Measurements from ENCODE around the gene TTLL11.

Gene TTLL11

GRCh38 chr9:122076117-122076516 is 17.0 kb downstream of the TTLL11 start:
- TF ChIP-seq, protein P1, sequence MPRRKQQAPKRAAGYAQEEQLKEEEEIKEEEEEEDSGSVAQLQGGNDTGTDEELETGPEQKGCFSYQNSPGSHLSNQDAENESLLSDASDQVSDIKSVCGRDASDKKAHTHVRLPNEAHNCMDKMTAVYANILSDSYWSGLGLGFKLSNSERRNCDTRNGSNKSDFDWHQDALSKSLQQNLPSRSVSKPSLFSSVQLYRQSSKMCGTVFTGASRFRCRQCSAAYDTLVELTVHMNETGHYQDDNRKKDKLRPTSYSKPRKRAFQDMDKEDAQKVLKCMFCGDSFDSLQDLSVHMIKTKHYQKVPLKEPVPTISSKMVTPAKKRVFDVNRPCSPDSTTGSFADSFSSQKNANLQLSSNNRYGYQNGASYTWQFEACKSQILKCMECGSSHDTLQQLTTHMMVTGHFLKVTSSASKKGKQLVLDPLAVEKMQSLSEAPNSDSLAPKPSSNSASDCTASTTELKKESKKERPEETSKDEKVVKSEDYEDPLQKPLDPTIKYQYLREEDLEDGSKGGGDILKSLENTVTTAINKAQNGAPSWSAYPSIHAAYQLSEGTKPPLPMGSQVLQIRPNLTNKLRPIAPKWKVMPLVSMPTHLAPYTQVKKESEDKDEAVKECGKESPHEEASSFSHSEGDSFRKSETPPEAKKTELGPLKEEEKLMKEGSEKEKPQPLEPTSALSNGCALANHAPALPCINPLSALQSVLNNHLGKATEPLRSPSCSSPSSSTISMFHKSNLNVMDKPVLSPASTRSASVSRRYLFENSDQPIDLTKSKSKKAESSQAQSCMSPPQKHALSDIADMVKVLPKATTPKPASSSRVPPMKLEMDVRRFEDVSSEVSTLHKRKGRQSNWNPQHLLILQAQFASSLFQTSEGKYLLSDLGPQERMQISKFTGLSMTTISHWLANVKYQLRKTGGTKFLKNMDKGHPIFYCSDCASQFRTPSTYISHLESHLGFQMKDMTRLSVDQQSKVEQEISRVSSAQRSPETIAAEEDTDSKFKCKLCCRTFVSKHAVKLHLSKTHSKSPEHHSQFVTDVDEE (CRISPR knock-in tag; IDR thresholded peaks at IDR 0.05): no peak
- no peak for TF ChIP-seq TOX (CRISPR knock-in tag; IDR thresholded peaks at IDR 0.05; ENCODE audit: borderline replicate concordance)
- TF ChIP-seq ZFP30 (CRISPR knock-in tag; IDR thresholded peaks at IDR 0.05): no peak
- TF ChIP-seq, protein P2, sequence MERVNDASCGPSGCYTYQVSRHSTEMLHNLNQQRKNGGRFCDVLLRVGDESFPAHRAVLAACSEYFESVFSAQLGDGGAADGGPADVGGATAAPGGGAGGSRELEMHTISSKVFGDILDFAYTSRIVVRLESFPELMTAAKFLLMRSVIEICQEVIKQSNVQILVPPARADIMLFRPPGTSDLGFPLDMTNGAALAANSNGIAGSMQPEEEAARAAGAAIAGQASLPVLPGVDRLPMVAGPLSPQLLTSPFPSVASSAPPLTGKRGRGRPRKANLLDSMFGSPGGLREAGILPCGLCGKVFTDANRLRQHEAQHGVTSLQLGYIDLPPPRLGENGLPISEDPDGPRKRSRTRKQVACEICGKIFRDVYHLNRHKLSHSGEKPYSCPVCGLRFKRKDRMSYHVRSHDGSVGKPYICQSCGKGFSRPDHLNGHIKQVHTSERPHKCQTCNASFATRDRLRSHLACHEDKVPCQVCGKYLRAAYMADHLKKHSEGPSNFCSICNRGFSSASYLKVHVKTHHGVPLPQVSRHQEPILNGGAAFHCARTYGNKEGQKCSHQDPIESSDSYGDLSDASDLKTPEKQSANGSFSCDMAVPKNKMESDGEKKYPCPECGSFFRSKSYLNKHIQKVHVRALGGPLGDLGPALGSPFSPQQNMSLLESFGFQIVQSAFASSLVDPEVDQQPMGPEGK (CRISPR knock-in tag; IDR thresholded peaks at IDR 0.05; ENCODE audit: borderline replicate concordance): no peak
- no peak for TF ChIP-seq RARB (CRISPR knock-in tag; IDR thresholded peaks at IDR 0.05)
- no peak for TF ChIP-seq ISL1 (CRISPR knock-in tag; IDR thresholded peaks at IDR 0.05)
- no peak for TF ChIP-seq ZFP3 (CRISPR knock-in tag; IDR thresholded peaks at IDR 0.05)
- TF ChIP-seq, protein P3, sequence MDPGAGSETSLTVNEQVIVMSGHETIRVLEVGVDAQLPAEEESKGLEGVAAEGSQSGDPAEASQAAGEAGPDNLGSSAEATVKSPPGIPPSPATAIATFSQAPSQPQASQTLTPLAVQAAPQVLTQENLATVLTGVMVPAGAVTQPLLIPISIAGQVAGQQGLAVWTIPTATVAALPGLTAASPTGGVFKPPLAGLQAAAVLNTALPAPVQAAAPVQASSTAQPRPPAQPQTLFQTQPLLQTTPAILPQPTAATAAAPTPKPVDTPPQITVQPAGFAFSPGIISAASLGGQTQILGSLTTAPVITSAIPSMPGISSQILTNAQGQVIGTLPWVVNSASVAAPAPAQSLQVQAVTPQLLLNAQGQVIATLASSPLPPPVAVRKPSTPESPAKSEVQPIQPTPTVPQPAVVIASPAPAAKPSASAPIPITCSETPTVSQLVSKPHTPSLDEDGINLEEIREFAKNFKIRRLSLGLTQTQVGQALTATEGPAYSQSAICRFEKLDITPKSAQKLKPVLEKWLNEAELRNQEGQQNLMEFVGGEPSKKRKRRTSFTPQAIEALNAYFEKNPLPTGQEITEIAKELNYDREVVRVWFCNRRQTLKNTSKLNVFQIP (CRISPR knock-in tag; IDR thresholded peaks at IDR 0.05; ENCODE audit: borderline replicate concordance, low read depth): no peak
- ATAC-seq: no peak

DNA sequence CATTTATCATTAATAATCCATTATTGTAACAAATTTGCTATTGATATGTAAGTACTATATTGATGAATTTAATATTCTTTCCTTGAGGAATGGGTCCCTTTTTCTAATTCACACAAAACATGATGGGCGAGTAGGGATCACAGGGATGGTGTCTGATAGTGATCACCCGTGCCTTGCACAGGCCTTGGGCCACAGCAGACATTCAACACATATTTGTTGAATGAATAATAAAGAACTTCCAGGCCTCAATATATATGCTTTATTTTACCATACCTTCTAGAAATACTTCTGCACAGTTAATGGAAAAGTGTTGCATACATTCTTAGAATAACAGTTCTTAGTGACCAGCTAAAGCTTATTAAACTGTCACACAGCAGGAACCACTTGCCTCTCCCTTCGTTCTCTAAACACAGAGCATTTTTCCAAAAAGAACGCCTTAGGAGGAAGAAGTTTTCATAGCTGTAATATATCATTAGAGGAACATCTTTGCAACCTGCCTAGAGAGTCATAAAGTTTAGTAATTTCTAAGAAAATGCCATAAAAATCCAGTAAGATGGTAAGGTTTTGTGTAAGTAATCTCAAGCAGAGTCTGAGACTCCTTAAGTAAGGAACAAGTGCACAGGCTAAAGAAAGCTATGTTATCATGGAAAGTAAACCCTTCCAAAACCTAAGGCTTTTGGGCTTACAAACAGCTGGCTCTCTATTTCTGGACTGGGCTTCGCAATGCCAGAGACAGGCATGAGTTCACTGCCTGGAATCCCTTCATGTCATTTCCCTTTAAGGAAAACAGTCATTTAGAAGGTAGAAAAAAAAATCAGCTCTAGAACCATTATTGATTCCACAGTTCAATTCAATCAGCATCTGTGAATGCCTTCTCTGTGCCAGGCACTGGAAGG is 17.7 kb downstream of the TTLL11 start:
- no peak for ATAC-seq
- TF ChIP-seq, protein P3 (CRISPR knock-in tag; IDR thresholded peaks at IDR 0.05; ENCODE audit: borderline replicate concordance, low read depth): no peak
- no peak for TF ChIP-seq PPARA (CRISPR knock-in tag; IDR thresholded peaks at IDR 0.05; ENCODE audit: borderline replicate concordance)
- no peak for TF ChIP-seq GLIS3 (CRISPR knock-in tag; IDR thresholded peaks at IDR 0.05)
- no peak for TF ChIP-seq ZC3H10 (CRISPR knock-in tag; IDR thresholded peaks at IDR 0.05)
- TF ChIP-seq CREB5 (CRISPR knock-in tag; IDR thresholded peaks at IDR 0.05; ENCODE audit: low read depth): no peak
- TF ChIP-seq SNAI2 (CRISPR knock-in tag; IDR thresholded peaks at IDR 0.05): no peak
- no peak for TF ChIP-seq ZFP3 (CRISPR knock-in tag; IDR thresholded peaks at IDR 0.05)
- no peak for TF ChIP-seq OSR1 (CRISPR knock-in tag; IDR thresholded peaks at IDR 0.05)
- TF ChIP-seq RARB (CRISPR knock-in tag; IDR thresholded peaks at IDR 0.05): no peak
- no peak for TF ChIP-seq BACH2 (CRISPR knock-in tag; IDR thresholded peaks at IDR 0.05; ENCODE audit: borderline replicate concordance)
- no peak for TF ChIP-seq ARNTL (CRISPR knock-in tag; IDR thresholded peaks at IDR 0.05; ENCODE audit: borderline replicate concordance, low read depth)
- no peak for TF ChIP-seq TOX (CRISPR knock-in tag; IDR thresholded peaks at IDR 0.05; ENCODE audit: borderline replicate concordance)
- no peak for TF ChIP-seq CSRNP3 (CRISPR knock-in tag; IDR thresholded peaks at IDR 0.05)
- TF ChIP-seq, protein P2 (CRISPR knock-in tag; IDR thresholded peaks at IDR 0.05; ENCODE audit: borderline replicate concordance): no peak

All from SK-N-SH treated with all-trans-retinoic acid at 6 μM for 48 hours (cell line).